Fibroblast of skin of abdomen (primary cell): Measurements from ENCODE around the gene CAT.

Source experiments
- DNase-seq: peaks from one replicate; pipeline ENCODE4 v3.0.0-alpha.2; 2013

CAT gene

DNA sequence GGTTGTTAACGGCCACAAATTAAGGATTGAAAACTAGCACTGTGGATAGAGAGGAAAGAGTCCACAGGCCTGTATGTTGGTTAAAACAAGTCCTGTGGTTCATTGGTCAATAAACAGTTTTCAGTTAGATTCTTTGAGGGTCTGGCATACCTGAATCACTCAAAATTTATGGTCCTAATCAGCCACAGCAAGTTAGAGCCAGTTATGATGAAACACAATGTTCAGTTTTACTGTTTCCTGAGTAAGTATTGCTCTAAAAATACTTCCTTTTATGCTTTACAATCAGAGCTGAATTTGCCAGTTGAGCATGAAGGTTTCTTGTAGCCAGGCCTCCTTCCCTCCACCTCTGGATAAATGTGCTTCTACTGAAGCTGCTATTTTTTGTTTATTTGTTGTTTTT lies 12.9 kb upstream of the CAT start:
- peak; percentile 84 for DNase-seq

DNA sequence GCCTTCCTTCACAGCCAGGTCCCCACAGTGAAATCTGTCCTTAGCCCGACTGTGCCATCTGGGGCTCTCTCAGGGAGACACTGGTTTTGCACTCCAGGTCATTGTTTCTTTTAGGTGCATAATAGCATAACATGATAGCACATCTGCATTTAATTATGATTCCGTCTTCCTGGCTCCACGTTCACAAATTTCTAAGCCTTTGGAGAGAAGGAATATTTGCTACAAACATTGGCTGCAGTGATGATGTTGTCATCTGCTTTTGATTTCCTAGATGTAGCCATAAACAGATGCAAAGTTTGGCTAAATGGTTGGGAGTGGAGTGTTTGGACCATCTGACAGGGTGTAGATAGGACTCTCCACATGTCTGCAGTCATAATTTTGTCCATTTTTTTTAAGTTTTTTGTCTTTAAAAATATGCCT lies 12.0 kb upstream of the CAT start:
- peak; percentile 96 for DNase-seq

DNA sequence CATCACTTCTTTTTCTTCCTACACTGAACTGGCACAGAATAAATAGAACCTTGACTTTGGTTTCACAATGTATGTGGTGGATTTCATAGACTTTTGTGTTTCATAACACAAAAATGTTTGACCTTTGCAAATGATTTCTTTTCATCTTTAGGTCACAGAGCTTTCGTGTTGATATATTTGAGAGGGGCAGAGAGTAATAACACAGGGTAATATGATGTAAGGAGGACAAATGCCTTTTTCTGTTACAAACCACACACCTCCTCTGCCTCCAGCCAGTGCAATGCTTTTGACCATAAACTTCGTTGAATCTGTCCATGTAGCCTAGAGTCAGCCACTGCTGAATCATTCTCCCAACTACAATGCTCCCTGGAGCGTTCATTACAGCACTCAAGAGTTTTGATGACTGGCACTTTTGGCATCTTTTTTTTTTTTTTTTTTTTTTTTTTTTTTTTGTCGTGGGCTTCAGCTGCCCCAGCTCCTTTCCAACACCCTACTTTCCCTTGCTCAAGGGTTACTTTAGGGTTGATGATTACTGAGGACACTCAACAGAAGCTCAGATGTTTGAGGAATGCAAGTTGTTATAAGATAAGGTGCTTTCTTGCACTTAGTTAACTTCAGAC lies 11.4 kb upstream of the CAT start:
- peak; percentile 93 for DNase-seq

DNA sequence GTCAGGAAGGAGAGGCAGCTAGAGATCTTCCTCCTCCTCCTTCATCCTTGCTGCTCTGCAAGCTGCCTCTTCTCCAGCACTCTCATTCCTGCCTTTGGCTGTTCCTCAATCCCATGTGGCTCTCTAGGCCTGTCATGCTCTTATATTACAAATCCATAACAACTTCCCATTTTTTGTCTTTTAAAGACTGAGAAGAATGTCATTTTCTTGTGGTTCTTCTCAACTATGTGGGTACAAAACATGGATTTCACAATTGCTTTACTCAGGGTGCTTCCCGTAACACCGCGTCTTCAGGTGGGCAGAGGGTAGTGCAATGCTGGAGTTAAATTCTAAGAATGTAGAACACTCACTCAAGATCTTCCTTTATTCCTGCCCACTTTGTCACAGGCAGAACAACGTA lies 6.8 kb upstream of the CAT start:
- DNase-seq: no peak

DNA sequence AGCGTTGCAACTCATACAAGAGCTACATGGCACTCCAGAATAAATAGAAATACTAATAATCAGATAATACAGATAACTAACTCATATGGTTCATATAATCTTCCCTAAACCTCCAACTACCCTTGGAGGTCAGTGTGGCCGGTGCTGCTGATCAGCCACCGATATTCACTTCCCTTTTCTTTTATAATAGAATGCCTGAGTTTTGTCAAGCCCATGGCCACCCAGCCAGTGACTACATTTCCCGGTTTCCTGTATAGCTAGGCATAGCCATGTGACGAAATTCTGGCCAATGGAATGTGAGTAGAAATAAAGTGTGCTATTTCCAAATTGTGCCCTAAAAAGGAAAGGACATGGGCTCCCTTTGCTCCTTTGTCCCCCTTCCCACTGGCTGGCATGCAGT lies 5.9 kb upstream of the CAT start:
- no peak for DNase-seq

DNA sequence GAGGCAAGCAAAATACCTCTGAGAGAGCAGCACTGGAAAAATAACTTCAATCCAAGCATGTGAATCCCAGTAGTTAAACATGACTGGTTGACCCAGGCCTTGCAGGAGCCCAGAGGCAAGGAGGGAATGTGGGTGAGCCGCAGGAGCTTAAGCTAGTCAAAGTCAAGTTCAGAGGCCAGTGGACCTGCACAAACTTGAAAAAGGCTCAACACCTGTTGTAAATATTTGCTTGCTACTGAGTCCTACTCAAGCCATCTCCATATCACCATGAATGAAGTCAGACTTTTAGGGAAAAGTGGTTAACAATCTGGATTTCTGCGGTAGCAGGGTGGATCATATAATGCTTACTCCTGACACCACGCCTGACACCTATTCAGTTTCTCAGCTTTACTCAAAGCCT lies 4.8 kb upstream of the CAT start:
- no peak for DNase-seq

DNA sequence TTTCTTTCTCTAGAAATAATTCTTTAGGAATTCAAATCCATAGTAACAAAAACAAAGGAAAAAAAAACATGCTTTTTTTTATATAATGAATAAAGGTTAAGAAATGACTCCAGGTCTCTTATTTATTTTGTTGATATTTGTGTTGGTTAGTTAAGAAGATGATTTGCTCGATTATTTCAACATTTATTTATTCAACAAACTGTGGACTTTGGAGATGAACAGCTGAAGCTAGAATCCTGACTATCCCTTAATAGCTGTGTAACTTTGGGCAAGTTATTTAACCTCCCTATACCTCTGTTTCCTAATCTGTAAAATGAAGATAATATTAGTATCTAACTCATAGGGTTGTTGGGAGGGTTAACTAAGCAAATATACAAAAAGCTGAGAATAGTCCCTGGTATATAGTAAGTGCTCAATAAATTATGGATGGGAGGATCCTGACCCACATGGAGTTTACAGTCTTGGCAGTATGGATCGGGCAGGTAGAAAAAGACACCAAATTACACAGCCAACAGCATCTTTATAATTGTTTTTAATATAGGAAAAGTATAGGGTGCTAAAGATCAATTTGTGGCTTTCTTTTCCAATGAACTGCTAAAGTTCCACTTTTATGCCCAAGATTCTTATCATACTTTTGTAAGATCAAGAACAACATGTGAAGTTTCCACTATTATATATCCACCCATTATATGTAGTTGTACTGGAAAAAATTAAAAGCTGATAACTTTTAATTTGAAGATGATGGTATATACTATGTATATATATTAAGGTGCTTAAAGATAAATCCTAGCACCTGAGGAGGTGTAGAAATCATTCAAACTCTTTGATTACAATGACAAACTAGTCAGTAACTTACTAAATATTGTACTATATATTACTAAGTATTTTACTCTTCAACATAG lies 1.3 kb upstream of the CAT start:
- DNase-seq: no peak

DNA sequence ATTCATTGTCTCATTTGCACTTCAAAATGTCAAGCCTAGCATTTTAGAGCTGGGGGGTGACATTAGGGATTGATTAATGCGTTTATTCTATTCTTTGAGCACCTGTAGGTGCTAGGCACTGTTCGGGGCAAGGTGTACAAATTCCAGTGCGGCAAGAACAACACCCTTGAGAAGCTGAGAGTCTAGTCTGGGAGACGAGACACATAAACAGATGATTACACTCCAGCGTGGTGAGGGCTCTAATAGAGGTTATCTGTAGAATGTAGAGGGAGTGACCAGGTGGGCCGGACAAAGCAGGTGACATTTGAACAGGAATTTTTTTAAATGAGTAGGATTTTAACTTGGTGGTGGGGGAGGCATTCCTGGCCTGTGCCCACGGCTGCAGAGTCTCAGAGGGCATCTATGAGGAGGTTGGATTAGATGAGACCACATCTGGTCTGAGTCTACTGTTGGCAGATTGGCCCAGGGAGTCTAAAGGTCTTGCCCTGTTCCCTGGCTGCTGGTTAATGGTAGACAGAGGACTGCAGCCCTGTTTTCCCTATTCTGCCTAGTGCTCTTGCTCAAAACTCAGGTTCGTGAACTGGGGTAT lies 970 bp downstream of the CAT start:
- DNase-seq: no peak

DNA sequence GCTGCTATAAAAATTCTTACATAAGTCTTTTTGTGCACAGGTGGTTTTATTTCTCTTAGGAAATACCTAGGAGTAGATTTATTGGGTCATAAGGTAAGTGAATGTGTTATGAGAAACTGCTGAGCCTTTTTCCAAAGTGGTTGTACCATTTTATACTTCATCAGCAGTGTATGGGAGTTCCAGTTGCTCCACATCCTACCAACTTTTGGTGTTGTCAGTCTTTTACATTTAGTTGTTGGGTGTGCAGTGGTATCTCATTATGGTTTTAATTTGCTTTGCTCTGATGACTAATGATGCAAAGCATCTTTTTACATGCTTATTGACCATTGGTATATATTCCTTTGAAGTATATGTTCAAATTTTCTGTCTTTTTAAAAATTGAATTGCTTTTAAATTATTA lies 3.1 kb downstream of the CAT start:
- DNase-seq: no peak

DNA sequence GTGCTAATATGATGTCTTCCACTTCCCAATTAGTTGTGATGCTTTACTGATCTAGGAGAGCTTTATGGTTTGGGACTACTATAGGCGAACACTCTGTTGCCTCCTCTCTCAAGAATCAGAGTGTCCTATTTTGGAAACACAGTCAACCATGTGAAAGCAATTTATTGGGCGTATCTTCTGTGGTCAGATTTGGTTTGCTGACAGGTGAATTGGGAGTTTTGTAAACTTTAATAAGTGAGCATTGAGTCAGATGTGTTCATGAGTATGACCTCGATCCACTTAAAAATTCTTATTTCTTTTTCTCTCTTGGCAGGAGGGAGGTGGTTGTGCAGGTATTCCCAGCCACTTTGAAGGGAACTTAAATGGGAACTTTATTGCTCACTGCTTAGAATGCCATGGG lies 4.4 kb downstream of the CAT start:
- DNase-seq: no peak

DNA sequence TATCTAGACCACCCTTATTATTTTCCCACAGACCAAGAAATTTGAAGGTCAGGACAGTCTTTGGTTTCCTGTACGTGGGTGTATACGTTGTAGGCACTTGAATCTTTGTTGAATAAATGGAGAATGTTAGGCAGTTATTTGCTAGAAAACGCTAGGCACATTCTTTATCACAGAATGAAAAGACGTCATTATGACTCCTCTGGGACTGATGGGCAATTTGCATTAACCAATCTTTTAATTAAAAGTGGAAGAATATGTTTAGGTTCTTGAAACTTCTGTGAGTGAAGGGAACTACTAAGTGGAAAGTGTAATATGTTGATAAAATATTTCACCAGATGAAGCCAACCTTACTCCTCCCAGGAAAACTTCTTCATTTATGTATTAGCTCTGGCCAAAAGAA lies 5.7 kb downstream of the CAT start:
- DNase-seq: no peak

DNA sequence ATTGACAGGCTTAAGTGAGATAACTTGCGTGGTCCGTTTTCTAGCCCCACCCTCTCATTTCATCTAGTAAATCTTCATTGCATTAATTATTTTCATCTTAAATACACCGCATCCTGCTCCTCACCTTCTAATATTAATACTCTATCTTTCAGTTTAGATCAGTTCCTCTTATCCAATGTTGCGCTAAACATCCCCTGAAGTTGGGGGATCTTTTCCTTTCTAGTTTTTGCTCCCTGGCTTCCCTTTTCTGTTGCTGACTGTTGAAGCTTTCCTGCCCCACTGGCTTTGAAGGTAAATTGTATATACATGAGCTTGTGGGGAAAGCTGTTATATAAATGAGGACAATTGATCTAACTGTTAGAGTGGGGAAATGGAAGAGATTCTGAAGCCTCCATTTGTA lies 7.2 kb downstream of the CAT start:
- DNase-seq: no peak

DNA sequence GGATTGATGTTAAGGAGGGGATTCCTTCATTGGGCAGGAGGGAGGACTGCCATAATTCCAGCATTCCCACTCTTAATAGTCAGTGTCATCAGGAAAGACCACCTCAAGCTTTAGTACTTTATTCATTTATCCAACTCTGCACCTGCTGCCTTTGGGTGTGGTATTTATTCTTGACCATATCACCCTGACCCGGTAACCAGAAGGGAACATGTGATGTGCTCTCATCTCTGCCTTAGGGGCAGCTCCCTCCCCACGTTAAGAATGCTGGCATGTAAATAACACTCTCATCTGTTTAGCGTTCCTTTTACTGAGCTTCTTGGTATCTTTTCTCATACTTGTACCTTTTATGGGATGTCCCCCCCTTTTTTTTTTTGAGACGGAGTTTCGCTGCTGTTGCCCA lies 7.7 kb downstream of the CAT start:
- DNase-seq: no peak

DNA sequence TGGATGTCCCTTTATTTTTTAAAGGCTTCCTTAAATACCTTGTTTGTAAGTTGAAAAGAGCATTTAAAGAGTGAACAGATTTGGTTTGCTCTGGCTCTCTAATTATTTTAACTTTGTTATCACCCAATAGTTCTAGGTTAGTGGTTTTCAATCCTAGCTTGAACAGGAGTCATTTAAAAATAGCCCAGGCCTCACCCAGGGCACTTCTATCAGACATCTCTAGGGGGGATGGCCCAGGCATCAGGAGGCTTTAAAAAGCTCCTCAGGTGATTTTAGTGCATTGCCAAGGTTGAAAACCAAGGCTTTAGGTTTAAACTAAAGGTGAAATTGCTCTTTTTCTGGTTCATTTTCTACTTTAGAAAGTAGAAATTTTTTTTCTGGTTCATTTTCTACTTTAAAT lies 8.3 kb downstream of the CAT start:
- no peak for DNase-seq

DNA sequence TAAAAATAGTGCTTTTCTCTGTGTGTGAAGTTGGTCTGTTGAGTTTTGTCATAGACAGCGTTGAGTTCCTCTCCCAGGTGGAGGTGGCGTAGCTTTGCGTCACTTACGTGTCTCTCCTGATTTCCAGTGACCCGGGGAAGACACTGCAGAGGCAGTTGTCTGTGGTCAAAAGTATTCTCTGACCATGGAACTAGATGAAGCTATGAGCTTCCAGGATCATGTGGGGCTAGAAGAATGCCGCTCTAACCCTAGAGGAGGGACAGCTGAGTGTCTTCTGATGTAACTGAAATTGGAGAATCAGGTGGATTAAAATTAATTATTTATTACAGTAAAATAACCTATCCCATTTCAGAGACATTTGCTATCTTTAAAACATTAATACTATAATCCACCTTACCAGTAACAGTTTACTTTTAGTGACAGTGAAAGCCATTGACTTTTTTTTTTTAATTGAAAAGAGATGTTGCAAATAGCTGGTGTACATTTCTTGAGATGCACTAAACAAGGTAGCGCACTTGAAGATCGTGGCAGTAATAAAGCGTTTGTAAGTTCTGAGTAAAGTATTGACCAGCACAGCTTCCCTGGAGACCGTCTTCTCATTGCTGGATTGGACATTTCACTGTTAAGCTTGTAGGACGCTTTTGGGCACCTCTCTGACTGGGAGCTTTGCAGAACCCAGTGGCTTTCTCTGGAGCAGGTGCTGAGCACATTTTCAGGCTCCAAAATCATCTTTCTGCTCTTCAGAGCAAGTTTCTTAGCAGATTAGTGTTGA lies 9.7 kb downstream of the CAT start:
- DNase-seq: no peak

DNA sequence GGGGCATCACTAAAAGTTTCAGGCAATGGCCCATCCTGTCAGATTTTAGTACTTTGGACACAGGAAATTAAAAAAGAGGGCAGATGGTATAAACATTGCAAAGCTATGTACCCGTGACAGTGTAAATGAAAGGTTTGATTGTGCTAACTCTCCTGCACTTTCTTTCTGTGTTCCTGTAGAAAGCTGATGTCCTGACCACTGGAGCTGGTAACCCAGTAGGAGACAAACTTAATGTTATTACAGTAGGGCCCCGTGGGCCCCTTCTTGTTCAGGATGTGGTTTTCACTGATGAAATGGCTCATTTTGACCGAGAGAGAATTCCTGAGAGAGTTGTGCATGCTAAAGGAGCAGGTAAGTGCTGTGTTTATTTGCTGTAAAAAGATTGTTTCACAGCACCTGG lies 10.3 kb downstream of the CAT start:
- no peak for DNase-seq

DNA sequence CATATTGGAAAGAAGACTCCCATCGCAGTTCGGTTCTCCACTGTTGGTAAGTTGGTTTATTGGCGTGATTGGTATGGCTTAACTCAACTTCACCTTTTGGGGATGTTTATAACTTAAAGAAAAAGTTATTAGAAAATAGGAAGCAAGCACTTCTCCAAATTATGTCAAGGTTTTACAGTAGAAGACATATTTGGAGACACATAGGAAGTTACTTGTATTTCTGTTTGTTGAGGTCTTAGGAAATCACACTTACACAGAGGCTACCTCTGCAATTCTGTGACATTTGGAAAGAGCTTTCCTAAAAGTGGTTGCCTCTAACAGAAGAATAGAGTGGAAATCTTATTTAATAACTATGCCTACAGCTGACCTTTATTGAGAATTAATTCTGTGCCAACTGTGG lies 12.3 kb downstream of the CAT start:
- no peak for DNase-seq

DNA sequence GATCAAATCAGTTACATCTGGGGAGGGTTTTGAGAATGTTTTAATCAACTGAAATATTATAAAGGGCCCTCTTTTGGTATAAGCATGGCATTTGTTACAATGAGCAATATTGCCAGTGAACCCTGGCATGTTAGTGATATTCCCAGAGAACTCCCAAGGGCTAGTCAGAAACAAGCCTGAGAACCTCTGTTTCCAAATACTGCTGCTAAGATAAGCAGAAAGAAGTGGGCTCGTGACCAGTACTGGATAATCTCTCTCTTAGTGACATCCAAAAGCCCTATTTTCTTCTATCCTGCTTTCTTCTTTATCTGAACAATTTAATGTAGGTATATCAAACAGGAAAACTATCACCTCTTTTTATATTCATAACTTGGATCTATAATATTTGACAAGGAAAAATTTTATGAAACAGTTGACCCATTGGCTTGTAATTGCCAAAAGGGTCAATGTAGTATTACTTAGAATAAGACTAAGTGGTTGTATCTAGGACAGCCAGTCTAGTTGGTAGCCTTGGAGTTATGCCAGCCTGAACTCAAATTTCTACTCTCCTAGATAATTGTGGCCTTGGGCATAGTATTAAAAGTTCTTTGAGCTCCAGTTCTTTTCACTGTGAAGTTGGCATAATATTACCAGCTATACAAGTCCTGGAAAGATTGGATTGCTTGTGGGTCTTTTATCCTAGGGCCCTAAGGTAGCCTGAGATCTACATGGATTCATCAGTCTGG lies 15.7 kb downstream of the CAT start:
- DNase-seq: no peak

DNA sequence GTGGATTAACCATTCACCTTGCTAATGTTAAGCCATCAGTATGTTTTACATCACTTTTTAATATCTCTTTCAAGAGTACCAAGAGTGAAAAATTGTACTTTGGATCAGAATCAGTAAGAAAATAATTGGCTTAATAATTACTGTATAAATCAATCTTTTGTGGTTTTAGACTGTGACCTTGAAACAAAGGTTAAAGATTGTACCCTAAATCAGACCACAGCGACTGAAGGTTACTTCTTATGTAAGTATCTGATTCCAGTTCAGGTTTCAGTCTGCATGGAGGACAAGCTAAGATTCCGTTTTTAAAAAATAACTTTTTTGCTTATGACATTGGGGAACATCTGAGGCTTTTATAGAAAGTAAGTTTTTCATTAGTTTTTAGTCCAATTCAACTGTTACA lies 18.9 kb downstream of the CAT start:
- DNase-seq: no peak

DNA sequence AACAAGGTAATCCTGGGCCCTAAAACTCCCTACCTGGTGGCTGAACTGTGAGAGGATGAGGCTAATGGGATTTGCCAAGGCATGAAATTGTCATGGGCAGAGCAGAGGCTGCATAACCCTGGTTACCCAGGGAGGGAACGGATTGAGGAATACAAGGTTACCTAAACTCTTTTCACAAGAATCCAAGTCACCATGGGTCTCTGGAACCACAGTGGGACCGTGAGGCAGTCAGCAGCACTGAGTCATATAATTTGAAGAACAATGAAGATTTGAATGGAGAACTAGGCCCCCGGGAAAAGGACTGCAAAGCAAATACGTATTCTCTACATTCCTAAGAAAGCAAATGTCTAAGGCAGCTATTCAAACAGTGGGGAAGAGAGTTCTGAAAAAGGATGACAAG lies 19.8 kb downstream of the CAT start:
- DNase-seq: no peak

DNA sequence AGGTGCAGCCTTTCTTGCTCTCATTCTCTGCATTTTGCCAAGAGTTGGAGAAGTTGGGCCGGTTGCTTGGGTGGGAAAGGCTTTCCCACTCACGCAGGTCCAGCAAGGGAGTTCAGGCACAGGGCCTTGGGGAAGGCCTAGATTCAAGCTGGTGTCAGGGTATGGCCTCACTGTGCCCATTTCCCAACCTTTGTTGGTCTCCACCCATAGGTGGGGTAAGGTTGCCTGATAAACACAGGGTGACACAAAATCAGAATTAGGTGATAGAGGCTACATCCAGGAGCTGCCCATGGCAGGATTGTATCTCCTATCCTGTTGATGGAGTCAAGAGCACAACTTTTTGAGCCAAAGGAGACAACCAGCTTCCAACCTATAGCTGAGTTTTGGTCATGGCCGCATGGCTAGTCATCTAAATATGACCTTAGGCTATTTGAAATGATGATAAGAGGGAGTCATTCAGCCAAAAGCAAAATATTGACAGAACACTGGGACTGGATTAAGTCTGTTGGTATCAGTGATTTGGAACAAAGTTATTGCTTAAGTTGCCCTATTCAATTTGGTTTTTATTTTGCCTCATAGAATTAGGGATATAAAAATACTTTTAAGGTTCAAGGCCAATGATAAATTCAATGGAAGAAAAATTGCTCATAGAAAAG lies 20.9 kb downstream of the CAT start:
- DNase-seq: no peak

DNA sequence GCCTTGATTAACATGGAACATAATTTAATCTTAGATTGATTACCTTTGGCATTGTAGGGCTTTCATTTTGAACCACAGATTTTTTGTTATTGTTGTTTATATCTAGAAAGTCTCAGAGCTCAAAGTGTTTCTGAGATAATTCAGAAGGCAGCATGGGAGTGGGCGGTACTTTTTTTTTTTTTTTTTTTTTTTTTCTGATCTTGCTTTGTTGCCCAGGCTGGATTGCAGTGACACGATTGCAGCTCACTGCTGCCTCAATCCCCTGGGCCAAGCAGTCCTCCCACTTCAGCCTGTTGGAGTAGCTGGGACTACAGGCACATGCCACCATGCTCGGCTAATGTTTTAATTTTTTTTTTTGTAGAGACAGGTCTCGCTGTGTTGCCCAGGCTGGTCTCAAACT lies 21.5 kb downstream of the CAT start:
- no peak for DNase-seq
